Skeletal muscle cell (primary cell): ENCODE results near the gene UPK2.
"Not testable (repeated sequence)": the region's sequence is repeated elsewhere in the genome, so short reads cannot be mapped to it uniquely, and the experiment has no call there.

Source experiments
- DNase-seq: peaks from one replicate; pipeline ENCODE4 v3.0.0-alpha.2; 2010; ENCODE audit warnings: low read depth
- H3K4me3 ChIP-seq: 2 replicates; pipeline ENCODE4 v1.5.1; 2011; ENCODE audit warnings: low read depth, mild to moderate bottlenecking, control low read depth, low read length, moderate library complexity

Gene UPK2

DNA sequence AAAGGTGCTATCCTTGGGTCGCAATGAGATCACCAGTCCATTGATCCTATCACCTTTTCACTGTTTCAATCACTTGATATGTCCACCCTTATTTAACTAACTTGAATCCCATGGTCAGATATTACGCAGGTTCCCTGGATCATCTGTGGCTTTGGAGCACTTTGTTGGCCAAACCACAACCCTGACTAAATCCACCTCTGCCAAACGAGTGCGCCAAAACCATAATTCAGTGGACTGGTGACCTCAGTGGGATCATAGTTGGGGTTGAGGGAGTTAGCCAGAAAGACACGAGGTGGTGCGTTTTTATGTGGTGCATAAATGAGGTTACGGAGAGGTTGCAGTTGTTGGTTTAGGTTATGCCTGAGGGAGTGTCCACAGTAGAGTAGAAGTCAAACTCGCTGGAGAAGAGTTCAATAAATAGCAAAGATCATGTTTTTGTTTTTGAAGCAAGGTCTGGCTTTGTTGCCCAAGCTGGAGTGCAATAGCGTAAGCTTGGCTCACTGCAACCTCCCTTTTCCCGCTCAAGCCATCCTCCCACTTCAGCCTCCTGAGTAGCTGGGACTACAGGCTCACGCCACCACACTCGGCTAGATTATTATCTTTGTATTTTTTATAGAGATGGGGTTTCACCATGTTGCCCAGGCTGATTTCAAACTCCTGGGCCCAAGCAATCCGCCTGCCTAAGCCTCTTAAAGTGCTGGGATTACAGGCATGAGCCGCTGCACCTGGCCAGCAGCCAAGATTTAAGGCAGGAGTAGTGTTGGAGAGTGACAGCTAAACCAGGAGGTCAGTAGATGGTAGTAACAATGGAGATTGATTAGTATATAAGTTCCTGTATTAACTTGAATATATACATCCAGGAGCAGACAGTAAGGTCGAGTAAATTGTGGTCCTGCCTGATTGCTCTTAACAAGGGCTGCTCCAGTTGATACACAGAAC lies 19.9 kb downstream of the UPK2 start:
- no peak for DNase-seq
- H3K4me3 ChIP-seq: no peak overlapping the region

DNA sequence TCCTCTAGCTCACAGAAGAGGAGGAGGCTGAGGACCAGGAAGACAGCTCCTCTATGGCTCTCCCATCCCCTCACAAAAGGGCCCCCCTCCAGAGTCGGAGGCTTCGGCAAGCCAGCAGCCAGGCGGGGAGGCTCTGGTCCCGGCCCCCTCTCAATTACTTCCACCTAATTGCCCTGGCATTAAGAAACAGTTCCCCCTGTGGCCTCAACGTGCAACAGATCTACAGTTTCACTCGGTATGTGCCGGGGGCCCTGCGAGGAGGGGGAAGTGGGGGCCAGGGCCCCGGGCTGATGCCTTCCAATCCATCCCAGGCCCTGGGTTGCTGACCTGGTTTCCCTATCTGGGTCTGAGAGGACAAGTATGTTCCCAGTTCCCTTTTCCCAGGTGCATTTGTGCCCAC lies 23.3 kb downstream of the UPK2 start:
- DNase-seq: no peak

DNA sequence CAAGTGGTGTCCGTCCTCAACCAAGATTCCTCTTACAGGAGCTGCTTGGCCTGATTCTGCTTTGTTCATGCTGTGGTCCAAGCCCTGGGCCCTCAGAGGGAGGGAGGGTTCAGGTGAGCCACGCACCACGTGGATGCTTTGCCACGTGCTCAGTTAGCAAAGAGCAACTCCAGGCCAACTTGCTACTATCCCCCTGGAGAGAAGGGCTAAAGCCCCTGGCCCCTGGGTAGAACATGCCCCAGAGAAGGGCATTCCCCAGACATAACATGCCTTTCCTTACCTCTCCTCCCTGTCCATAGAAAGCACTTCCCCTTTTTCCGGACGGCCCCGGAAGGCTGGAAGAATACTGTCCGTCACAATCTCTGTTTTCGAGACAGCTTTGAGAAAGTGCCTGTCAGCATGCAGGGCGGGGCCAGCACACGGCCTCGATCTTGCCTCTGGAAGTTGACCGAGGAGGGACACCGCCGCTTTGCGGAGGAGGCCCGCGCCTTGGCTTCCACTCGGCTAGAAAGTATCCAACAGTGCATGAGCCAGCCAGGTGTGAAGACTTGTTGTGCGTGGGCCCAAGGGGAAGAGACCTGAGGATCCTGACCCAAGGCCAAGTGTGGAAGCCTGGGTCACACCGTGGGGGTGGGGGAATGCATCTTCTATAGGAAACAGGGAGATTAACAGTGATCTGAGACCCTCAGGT lies 24.2 kb downstream of the UPK2 start:
- no peak for DNase-seq
- H3K4me3 ChIP-seq: no peak overlapping the region

More for the DNA sequence above, 23.3 kb downstream of the UPK2 start:
- no peak overlapping the region for H3K4me3 ChIP-seq

- H3K4me3 ChIP-seq: not testable (repeated sequence)
Measured at GRCh38 chr11:118984337-118984736, 28.2 kb downstream of the UPK2 start.

GRCh38 chr11:118984825-118985224 lies 28.7 kb downstream of the UPK2 start:
- H3K4me3 ChIP-seq: no peak overlapping the region
- DNase-seq: no peak

More at GRCh38 chr11:118984337-118984736, 28.2 kb downstream of the UPK2 start:
- not testable (repeated sequence) for DNase-seq

DNA sequence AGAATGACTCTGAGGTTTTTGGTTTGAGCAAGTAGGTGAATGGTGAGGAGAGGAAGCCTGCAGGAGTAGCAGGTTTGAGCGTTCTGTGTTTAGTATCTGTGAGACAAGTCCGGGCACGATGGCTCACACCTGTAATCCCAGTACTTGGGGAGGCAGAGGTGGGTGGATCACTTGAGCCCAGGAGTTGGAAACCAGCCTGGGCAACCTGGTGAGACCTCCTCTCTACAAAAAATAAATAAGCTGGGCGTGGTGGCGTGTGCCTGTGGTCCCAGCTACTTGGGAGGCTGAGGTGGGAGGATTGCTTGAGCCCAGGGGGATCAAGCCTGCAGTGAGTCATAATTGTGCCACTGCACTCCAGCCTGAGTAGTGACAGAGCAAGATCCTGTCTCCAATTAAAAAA lies 32.2 kb downstream of the UPK2 start:
- H3K4me3 ChIP-seq: no peak overlapping the region
- DNase-seq: no peak

DNA sequence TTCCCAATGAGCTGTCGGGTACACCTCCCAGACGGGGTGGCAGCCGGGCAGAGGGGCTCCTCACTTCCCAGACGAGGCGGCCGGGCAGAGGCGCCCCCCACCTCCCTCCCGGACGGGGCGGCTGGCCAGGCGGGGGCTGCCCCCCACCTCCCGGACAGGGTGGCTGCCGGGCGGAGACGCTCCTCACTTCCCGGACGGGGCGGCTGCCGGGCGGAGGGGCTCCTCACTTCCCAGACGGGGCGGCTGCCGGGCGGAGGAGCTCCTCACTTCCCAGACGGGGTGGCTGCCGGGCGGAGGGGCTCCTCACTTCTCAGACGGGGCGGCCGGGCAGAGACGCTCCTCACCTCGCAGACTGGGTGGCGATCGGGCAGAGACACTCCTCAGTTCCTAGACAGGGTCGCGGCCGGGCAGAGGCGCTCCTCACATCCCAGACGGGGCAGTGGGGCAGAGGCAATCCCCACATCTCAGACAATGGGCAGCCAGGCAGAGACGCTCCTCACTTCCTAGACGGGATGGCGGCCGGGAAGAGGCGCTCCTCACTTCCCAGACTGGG lies 35.5 kb downstream of the UPK2 start:
- H3K4me3 ChIP-seq, DNase-seq: not testable (repeated sequence)

- H3K4me3 ChIP-seq: peak overlapping the region; percentile 82
- no peak for DNase-seq
Measured at GRCh38 chr11:118996926-118997626, 41.0 kb downstream of the UPK2 start.

DNA sequence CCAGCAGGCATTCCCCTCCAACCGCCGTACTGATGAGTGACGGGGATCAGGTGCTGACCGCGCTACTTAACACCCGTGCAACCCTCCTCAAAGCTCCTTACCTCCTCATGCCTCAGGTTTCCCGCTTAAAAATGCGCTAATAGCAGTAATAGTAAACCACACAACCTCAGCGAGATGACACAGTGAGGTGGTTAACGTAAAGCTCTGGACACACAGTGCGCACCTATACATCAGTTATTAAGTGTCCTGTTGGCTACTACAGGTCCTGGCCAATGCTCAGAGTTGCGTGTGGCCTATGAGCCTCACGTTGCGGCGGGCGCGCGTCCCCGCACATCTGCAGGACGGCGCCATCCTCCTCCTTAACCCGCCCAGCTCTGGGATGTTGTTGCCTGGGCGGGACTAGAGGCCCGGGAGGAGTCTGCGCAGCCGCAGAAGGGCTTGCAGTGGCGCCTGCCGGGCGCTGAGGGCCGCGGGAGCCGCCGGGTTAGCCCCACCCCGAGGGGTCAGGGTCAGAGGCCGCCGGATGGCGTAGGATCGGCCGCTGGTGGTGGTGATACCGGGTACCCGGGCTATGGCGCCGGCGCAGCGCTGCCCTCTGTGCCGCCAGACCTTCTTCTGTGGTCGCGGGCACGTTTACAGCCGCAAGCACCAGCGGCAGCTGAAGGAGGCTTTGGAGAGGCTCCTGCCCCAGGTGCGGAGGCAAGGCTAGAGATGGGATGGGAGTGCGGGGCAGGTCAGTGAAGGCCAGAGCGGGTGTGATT lies 41.7 kb downstream of the UPK2 start, which contains the start of gene CENATAC:
CENATAC (plus strand) TSS at position 512 of the 761 bp plus-strand sequence; CDS start at position 572, 60 bp downstream.
- DNase-seq: peak; percentile 45
- peak within 1 kb of the TSS; percentile 82 for H3K4me3 ChIP-seq

DNA sequence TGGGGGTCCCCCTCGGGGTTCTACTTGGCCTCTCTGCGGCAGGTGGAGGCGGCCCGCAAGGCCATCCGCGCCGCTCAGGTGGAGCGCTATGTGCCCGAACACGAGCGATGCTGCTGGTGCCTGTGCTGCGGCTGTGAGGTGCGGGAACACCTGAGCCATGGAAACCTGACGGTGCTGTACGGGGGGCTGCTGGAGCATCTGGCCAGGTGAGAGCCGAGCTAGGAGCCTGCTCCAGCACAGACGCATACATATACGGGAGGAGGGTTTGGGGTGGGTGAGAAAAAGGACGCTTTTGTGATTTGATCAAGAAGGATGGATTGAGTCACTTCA lies 42.3 kb downstream of the UPK2 start:
- peak overlapping the region; percentile 82 for H3K4me3 ChIP-seq
- no peak for DNase-seq

DNA sequence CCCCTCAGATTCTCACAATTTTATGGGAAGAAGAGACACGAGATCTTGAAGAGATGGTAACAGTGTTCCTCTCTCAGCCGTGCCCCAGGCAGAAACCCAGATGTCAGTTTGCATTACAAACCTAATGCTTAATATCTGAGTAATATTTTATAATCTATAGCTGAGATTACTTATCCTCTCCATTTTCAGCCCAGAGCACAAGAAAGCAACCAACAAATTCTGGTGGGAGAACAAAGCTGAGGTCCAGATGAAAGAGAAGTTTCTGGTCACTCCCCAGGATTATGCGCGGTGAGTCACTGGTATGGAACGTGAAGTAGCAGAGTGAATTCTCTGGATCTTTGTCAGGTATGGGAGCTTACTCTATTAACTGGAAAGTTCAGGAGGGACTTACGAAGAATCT lies 42.7 kb downstream of the UPK2 start:
- DNase-seq: no peak

GRCh38 chr11:119000906-119001305 lies 44.8 kb downstream of the UPK2 start:
- H3K4me3 ChIP-seq: no peak overlapping the region
- DNase-seq: no peak

More for the DNA sequence above, 42.7 kb downstream of the UPK2 start:
- H3K4me3 ChIP-seq: peak overlapping the region; percentile 82

GRCh38 chr11:119006656-119007055 lies 50.6 kb downstream of the UPK2 start:
- DNase-seq: no peak
- H3K4me3 ChIP-seq: no peak overlapping the region
